Embryonic facial prominence (tissue), 1 donor: Measurements from ENCODE around the gene HOXB7.

Experiments
- DNase-seq: peaks from one replicate; pipeline ENCODE4 v3.0.0-alpha.2; 2016; ENCODE audit errors: extremely low spot score

HOXB7 gene

DNA sequence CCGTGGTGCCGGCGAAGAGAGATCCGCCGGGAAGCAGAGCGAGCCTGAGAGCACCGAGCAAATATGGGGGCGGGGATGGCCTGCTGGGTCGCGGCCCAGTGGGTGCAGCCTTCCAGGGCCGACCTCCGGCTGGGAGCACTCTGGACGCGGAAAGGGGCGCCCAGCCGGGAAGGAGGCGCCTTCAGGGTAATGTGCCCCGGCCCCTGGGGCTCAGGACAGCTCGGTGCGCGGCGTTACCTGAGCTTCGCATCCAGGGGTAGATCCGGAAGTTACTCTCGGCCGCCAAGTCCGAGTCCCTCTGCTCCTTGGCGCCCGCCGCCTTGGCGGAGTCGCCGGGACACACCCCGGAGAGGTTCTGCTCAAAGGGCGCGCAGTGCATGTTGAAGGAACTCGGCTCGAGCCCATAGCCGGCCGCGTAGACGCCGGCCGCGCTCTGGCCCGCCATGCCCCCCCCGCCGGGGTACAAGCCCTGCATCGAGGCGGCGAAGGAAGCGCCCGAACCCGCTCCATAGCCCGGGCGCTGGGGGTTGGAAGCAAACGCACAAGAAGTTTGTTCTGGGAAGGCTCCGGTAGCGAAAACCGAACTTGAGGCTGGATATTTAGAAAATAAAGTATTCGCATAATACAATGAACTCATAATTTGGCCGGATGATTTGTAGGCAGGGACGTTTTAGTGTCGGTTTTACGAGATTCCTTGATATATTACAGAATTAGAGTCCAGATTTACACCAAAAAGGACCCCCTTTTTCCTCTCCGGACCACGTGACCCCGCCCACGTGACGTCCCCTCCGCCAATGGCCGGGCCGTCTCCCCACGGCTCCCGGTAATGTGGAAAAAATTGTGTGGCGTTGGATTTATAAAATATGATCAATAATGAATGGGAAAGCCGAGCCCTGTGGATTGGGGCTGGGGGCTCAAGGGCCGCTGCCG is at the start of gene HOXB7:
Gene HOXB7 (minus strand): TSS at position 736 of the 930 bp plus-strand sequence. CDS start 99 bp downstream, at position 637.
- no peak for DNase-seq

DNA sequence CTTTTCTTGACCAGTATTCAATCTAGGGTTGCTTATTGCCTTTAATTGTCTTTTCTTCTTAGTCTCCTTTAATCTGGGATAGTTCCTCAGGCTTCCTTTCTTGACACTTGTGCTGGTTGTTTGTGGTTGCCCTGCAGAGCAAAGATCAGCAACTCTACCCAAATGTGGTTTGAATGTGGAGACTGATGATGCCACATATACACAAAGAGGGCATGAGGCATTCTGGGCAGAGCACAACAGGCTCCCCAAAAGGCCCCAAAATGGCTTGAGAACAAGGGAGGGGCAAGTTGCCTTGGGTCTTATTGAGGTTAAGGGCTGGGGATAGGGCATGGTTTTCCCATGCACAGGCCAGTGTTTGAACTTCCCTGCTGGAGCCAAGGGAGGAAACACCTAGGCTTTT is 45.1 kb upstream of the HOXB7 start:
- no peak for DNase-seq

DNA sequence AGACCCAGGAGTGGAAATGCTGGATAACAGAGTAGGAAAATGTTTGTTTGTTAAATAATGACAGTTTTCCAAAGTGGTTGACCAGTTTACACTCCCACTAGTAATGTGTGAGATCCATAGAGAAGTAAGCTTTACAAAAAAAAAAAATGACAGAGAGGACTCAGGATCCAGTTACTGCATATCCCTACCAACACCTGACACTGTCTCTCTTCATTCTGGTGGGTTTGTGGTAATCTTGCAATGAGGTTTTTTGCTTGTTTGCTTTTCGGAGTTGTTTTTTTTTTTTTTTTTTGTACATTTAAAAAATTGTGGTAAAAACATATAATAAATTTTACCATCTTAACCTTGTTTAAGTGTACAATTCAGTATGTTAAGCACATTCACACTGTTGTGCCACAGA is 38.9 kb upstream of the HOXB7 start:
- DNase-seq, result no peak

DNA sequence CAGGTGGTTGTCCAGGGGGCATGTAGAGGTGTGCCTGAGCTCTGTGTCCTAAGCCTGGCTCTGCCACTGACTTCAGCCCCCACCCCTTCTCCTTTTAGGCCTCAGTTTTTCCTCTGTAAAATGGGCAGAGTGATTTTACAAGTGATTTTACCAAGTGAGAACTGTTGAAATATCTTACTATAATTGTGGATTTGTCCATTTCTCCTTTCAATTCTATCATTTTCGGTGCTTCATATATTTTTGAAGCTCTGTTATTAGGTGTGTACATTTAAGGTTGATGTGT is 37.1 kb upstream of the HOXB7 start:
- DNase-seq, result no peak

DNA sequence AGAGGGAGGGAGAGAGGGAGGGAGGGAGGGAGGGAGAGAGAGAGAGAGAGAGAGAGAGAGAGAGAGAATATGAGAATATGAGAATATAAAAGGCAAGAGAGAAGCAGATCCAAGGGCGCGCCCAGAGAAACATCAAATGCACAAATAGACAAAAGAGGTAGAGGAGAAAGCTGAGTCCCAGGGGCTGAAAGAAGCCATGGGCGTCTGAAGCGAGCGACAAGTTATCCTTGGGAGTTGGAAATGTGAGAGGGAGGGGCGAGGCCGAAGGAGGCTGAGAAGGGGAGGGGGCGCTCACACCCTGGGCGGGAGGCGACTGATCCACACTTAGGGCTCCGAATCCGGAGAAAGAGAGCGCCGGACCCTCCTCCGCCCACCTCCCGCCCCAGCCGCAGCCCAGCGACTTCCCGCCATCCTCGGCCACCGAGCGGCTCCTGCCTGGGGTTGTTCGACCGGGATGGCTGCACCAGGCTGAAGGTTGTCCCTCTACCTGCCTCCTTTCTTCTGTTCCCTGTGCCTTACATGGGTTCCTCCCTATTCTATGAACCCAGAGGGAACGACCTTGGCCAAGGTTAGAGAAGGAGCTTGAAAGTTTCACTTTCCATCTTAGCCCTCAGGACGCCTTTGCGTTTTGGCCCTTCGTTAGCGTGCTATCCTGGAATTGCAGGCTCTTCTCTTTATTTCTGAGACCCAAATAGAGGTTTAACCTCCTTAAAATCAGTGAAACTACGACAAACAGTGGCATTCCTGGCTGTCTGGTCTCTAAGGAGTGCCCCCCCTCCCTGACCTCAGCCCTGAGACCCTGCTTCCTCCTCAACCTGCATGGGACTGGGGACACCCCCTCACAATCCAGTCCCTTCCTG is 36.5 kb upstream of the HOXB7 start:
- DNase-seq, result no peak

DNA sequence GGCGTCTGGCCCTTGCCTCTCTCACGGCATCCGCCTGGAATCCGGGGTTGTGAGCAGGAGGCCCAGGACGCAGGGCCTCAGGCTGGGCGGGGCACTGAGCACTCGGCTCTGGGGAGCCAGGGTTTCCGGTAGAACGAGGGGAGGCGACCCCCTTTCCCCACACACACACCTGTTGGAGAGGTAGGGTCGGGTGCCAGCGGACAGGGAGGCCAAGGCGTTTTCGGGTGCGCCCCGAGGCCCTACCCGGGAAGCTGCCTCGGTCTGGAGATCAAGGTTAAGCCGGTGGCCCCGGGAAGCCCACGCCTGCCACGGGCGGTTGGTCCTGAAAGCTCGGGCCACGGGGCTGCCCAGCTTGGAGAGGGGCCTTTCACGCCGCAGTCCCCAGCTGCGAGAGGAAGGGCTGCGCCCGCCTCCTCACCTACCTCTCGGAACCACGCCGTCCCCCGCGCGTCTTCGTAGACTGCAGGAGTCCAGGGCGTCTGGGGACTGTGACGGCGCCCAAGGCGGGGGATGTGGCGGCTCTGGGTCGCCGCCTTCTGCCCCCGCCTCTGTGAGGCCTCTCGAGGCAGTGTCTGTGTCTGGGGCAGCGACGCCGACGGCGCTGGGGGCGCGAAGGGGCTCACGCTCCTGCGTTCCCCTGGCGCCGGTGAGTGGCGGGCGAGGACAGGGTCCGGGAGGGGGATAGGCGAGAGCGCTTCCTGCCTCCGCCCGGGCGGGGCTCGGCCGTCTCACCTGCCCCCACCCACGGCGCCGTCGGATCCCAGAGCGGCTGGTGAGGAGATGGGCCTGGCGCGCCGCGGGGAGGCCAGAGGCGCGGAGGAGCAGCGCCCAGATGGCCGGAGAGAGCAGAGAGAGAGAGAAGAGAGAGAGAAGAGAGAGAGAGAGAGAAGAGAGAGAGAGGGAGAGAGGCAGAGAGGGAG is 35.6 kb upstream of the HOXB7 start:
- no peak for DNase-seq

DNA sequence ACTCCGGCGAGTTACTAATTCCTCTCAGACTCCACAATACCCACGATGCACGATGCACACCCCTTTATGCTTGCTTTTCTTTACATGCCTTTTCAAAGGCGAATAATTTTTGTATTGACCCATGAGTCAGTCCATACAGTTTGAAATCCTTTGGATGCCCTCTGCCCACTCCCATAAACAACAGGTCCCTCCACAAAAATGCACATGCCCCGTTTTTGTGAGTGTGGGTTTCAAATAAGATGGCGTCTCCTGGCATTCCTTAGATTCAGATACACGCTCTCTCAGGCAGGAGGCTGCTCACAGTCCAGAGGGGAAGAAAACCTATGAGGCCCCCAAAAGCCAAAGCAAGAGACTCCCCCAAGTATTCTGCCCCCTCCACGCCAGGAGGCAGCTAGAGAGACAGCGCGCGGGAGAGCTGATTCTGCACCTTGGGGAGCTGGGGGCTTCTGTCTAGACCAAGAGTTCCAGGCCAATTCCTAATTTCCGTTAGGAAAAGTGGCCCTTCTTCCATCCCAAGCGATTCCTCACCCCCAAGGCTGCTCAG is 34.9 kb upstream of the HOXB7 start:
- no peak for DNase-seq

DNA sequence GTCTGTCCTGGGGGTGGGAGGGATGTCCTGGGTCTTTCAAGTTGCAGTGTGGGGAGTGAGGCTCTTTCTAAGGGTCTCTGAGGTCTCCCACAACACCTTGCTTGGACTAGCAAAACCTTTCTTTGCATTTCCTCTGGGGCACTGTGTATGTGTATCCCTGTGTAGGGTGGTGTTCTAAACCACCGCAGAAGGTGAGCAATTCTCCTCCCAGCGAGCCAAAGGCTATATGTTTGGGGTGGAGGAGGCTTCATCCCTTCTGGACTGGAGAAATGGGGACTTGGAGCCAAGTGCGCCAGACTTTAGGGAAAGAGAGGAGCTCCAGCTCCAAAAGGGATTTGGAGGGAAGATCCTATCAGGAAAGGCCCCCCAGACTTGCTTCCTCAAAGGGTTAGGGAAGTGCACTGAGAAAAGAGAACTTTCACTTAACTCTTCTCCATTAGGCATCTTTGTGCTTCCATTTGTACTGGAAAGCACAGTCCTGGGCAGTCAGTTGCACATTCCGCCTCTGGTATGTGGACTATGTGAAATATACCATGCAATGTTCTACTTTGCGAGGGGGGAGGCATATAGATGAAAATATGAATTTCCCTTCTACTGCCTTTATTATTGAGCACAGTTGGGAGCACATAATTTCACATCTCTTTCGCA is 34.2 kb upstream of the HOXB7 start:
- no peak for DNase-seq

DNA sequence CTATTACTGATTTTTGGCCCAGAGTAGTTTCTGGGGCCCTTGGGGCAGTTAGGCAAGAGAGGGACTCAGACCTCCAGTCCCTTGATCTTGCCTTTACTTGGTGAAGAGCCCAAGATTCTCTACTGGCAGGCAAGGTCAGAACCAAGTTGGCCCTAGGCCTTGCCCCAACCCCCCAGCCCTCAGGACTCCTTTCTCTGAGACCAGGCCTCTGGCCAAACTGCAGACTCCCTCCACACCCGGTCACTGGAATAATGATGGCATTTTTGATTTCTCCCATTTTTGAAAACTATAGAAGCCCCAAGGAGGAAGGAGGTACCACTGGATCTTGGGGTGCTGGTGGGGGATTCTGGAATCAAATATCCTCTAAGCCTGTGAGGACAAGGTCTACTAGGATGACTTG is 33.3 kb upstream of the HOXB7 start:
- no peak for DNase-seq

DNA sequence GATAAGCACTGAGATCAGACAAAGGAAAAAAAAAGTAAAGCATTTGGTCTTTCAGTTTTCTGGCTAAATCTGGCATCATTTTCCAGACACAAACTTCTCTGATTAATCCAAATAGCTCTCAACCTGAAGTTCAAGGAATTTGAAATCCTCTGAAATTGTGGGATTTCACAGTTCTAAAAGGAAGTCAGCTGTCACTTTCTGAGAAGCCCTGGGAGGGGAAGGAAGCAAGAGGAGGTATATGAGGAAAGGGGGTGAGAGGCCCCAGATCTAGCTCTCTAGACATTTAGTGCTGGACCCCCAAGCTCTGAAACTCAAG is 32.8 kb upstream of the HOXB7 start:
- DNase-seq, result no peak

DNA sequence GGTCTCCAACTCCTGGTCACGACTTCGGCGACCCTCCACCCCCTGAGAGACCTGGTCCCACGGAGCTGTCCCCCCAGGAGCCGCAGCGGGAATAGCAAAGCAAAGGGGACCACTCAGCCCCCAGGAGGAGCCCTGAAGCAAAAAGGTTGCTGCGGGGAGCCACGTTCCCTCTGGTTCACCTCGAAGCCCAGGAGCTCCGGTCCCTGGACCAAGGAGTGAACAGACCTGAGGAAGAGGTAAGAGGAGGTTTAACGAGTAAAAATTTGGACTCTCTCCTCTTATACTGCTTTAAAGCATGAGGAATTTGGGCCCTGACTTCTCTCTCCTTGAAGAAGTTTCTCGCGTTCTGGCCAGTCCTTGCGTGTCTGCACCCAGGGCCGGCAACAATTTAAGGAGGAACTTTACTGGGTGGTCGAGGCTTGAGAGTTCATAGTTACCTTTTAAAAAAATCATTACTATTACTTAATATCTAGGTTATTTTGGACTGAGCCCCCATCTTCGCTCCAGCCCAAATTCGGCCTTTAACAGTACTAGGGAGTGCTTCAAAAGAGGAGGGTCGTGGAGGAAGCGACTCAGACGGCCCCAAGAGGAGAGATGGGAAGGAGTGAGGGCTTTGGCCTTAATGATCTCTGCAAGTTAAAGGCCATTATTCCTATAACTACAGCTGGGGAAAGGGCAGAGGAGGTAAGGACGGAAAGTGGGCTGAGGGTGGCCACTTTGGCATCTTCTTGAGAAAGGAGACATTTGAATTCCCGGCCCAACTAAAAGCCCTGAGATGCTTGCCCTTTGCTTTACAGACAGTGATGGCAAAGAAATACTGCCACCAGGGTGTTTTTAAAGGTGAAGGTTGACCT is 32.3 kb upstream of the HOXB7 start:
- no peak for DNase-seq

DNA sequence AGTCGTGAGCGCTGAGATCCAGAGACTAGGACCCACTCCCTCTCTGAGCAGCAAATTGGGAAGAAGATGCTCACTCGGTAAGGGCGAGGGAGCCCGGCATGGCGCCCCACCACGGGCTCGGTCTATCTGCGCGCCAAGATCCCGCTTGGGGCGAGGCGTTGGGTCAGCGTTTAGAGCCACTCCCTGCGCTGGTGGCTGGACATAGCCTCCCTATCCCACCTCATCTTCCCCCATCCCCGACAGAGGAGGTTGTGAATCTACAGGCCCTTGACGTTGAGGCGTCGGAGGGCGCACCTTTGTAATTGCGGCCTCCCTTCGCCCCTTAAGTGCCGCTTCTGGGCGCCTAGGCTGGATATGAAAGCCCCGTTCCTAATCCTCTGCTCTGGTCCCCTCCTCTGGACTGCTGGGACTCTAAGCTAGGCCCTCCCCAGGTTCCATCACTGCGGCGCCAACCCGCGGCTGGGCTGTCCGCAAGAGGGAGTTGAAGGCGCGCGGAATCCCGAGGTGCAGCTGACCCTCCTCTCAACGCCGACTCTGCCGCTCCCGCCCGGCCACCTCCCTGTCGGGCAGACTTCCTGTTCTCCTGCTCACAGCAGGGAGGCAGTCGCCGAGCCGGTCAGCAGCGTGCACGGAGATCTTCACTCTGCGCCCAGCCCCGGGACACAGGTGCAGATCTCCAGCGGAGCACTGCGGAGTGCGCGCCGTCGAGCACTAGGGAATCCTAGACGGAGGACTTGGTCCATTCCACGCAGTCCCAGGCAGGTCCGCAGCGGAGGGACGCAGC is 31.4 kb upstream of the HOXB7 start:
- no peak for DNase-seq

DNA sequence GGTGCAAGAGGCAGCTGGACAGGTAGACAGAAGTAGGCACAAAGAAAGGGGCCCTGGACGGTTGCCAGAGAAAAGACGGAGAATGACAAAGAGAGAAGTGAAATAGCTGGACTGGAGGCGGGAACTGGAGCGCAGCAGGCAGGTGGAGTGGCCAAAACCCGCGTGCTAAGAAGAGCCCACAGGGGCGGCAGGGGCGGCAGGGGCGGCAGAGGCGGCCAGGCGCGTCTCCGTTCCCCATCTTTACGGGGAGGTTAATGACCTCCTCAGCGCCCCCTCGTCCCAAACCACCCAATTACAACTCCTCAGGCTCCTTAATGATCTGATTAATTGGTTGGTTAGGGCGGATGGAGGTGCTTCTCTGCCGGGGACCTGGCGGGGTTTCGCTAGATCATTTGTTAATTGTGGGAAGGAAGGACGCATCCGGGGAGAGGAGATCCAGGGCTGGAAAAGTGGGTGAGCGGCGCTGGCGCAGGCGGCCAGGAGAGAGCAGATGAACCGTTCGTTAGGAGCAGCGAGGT is 30.8 kb upstream of the HOXB7 start:
- DNase-seq, result no peak

DNA sequence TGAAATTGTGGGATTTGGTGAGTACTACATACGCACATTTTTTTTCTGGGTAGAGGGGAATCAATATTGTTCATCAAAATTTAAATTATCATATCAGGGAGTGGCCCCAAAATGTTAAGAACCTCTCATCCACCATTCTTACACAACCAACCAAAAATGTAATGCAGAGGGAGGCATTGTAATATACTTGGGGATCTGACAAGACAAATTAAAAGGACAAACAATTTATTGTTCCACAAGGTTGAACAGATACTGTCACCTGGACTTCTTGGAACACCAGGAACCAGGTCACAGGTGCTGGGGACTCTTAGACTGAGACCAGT is 30.0 kb upstream of the HOXB7 start:
- DNase-seq, result no peak

DNA sequence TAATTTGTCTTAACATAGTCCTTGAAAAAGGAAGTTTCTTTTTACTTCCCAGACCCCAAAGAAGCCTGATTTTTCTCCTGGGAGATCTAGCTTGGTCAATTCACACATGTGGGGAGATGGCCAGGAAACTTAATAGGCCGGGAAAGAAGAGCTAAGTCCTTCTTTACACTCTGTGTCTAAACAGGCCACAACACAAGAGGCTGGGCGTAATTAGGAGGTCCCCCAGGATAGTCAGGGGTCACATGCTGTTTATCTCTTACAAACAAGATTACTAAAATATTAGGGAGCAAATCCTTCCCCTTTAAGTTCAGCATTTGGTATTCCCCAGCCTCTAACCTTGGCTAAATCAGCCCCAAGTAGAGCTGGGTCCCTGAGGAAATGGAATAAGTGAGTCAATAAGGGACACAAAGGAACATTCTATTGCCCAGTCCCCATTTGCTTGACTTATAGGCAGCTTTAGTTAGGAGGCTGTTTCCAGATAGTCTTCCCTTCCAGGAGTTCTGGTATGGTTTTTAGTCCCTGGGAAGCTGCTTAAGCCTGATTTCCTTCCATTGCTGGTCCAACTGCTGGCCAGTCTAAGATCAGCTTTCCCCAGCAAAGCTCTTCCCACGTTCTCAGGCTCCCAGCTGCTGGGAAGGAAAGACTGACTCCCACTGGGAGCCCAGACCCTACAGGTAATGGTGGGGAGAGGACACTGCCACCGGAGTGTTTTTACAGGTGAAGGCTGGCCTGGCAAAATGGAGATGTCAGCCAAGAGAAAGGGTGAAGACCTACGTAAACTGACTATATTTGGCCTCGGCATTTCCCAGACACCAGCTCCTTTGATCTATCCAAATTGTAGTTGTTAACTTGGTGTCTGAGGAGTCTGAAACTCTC is 29.4 kb upstream of the HOXB7 start:
- no peak for DNase-seq

DNA sequence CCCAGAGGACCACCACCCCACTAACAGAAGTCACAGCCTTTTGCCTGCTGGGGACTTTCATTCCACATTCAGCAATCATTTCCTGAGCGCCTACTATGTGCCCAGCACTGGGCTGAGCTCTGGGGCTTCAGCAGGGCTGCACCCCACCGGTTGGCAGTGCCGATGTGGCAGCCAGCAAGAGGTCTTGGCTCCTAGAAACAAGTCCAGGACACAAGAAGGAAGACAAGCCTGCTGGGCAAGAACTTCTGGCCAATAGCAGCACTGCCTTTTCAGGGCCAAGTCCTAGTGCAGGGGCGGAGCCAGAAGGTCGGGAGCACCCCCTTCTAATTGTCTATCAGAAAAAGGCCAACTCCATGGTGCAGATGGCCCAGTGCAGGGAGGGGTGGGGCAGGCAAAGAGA is 28.3 kb upstream of the HOXB7 start:
- no peak for DNase-seq

DNA sequence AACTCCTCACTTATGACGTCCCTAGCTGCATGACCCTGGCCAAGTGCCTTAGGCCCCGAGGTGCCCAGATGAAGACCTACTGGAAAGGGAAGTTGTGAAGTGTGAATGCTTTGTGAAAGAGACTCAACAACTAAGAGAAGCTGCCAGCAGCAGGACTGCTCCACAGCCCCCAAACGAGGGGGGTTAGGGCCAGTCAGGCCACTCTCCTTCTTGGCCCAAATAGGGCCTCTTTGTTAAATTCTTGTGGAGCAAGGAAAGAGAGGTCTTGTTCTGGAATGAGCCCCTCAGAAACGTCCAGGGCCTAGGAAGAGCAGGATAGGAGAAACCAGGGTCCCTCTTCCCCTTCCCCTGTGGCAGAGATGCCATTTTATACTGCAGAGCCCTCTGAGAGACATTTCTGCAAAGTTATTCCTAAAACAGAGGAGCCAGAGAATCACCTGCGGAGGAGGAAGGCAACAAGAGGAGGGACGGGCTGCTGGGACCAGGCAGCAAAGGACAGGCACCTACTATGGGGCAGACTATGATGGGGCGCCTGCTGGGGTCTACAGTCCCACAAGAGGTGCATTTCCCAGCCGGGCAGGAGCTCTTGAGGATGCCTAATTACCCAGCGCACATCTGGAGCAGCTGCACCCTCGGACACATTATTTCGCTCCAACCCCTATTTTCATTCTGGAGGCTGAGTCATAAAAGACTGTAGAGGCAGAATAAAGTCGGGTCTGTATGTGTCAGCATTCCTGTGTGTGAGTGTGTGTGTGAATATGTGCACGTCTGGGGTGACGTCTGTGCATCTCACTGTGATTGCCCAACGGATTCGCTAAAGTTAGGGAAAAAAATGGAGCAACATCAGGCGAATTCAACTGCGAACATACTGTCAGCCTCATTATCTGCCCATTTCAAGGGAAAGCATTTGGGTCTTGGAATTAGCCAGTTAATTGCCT is 26.8 kb upstream of the HOXB7 start:
- DNase-seq, result no peak
